ENCODE measurements around the gene ETFA.
A peak's percentile ranks its signal among the peaks of the same experiment; 100 is the strongest.

The ETFA gene

GRCh38 chr15:76343313-76343996, 32.2 kb upstream of the ETFA start:
- Mint-ChIP-seq H3K9me3 (no peaks in the 10 kb centered on the region), H3K4me3 (no peak overlapping the region), H3K4me1 (ENCODE audit: low read depth) (peaks cover 32% of the 10 kb centered on the region), H3K27me3 (ENCODE audit: low read depth) (peaks cover 79% of the 10 kb centered on the region), H3K36me3 (ENCODE audit: low read depth) (peaks cover 20% of the 10 kb centered on the region), H3K27ac (no peak overlapping the region)

DNA sequence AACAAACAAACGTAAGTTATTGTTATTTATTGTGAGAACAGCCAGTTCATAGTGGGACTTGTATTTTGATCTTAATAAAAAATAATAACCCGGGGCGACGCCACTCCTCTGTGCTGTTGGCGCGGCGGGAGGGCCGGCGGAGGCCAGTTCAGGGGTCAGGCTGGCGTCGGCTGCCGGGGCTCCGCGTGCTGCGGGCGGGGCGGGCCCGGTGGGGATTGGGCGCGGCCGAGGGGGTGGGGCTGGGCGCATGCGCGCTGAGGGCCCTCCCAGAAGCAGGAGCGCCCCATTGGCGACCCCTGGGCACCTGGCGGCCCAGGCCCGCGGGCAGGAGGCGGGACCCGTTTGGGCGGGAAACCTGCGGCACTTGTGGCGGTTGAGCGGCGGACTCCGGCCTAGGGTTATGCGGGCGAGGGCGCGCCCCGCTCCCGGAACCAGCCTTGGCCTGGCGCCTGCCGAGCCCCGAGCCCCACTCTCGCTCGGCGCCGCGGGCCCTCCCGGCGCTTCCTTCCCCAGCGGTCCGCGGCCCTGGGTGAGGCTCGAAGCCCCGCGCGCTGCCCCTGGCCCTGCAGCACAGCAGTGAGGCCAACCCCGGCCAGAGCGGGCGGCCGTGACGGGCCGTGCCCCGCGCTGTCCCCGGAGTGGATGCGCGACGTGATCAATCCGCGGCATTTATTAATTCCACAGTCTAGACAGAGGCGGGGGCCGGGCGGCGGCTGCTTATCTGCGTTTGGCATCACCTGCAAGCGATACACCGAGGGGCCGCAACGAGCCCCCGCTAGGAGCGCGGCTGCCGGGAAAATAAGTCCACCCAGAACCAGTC, 31.3 kb upstream of the ETFA start:
- Mint-ChIP-seq H3K27ac (no peak overlapping the region), H3K9me3 (no peaks in the 10 kb centered on the region), H3K4me1 (ENCODE audit: low read depth) (peaks cover 33% of the 10 kb centered on the region), H3K36me3 (ENCODE audit: low read depth) (peaks cover 13% of the 10 kb centered on the region), H3K4me3 (no peak overlapping the region), H3K27me3 (ENCODE audit: low read depth) (peaks cover 74% of the 10 kb centered on the region)

DNA sequence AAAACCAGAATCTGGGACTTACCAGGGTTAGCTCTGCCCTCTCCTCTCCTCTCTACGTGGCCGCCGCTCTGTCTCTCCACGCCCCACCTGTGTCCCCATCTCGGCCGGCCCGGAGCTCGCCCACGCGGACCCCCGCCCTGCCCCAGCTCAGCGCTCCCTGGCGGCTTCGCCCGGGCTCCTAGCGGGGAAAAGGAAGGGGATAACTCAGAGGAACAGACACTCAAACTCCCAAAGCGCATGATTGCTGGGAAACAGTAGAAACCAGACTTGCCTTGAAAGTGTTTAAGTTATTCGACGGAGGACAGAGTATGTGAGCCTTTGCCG, 30.8 kb upstream of the ETFA start:
- peak overlapping the region; percentile 40 for H3K4me3 Mint-ChIP-seq
- H3K27me3 Mint-ChIP-seq (ENCODE audit: low read depth) = peaks cover 78% of the 10 kb centered on the region
- no peaks in the 10 kb centered on the region for H3K9me3 Mint-ChIP-seq
- peaks cover 16% of the 10 kb centered on the region for H3K36me3 Mint-ChIP-seq (ENCODE audit: low read depth)
- H3K4me1 Mint-ChIP-seq (ENCODE audit: low read depth) = peaks cover 38% of the 10 kb centered on the region
- peak overlapping the region; percentile 59 for H3K27ac Mint-ChIP-seq

DNA sequence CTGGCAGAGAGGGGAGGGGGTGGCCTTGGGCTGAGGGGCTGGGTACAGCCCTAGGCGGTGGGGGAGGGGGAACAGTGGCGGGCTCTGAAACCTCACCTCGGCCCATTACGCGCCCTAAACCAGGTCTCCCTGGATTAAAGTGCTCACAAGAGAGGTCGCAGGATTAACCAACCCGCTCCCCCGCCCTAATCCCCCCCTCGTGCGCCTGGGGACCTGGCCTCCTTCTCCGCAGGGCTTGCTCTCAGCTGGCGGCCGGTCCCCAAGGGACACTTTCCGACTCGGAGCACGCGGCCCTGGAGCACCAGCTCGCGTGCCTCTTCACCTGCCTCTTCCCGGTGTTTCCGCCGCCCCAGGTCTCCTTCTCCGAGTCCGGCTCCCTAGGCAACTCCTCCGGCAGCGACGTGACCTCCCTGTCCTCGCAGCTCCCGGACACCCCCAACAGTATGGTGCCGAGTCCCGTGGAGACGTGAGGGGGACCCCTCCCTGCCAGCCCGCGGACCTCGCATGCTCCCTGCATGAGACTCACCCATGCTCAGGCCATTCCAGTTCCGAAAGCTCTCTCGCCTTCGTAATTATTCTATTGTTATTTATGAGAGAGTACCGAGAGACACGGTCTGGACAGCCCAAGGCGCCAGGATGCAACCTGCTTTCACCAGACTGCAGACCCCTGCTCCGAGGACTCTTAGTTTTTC, 30.2 kb upstream of the ETFA start:
- peaks cover 16% of the 10 kb centered on the region for H3K36me3 Mint-ChIP-seq (ENCODE audit: low read depth)
- peak overlapping the region; percentile 40 for H3K4me3 Mint-ChIP-seq
- peak overlapping the region; percentile 59 for H3K27ac Mint-ChIP-seq
- H3K9me3 Mint-ChIP-seq = no peaks in the 10 kb centered on the region
- peaks cover 43% of the 10 kb centered on the region for H3K4me1 Mint-ChIP-seq (ENCODE audit: low read depth)
- peaks cover 80% of the 10 kb centered on the region for H3K27me3 Mint-ChIP-seq (ENCODE audit: low read depth)

DNA sequence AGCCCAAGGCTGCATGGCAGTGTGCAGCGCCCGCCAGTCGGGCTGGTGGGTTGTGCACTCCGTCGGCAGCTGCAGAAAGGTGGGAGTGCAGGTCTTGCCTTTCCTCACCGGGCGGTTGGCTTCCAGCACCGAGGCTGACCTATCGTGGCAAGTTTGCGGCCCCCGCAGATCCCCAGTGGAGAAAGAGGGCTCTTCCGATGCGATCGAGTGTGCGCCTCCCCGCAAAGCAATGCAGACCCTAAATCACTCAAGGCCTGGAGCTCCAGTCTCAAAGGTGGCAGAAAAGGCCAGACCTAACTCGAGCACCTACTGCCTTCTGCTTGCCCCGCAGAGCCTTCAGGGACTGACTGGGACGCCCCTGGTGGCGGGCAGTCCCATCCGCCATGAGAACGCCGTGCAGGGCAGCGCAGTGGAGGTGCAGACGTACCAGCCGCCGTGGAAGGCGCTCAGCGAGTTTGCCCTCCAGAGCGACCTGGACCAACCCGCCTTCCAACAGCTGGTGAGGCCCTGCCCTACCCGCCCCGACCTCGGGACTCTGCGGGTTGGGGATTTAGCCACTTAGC, 29.6 kb upstream of the ETFA start:
- Mint-ChIP-seq H3K27ac (no peak overlapping the region), H3K27me3 (ENCODE audit: low read depth) (peaks cover 80% of the 10 kb centered on the region), H3K4me3 (peak overlapping the region; percentile 81), H3K36me3 (ENCODE audit: low read depth) (peaks cover 16% of the 10 kb centered on the region), H3K4me1 (ENCODE audit: low read depth) (peaks cover 44% of the 10 kb centered on the region), H3K9me3 (no peaks in the 10 kb centered on the region)

DNA sequence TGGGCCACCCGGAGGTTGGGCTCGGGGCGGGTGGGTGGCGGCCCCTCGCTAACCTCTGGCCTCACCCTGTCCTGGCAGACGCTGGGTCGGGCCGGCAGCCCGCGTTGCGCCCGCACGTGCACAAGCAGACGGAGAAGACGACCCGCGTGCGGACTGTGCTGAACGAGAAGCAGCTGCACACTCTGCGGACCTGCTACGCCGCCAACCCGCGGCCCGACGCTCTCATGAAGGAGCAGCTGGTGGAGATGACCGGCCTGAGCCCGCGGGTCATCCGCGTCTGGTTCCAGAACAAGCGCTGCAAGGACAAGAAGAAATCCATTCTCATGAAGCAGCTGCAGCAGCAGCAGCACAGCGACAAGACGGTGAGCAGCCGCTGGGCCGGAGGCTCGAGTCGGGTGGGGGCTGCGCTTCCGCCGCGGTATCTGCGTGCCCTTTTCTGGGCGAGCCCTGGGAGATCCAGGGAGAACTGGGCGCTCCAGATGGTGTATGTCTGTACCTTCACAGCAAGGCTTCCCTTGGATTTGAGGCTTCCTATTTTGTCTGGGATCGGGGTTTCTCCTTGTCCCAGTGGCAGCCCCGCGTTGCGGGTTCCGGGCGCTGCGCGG, 29.0 kb upstream of the ETFA start:
- peak overlapping the region; percentile 81 for H3K4me3 Mint-ChIP-seq
- H3K36me3 Mint-ChIP-seq (ENCODE audit: low read depth) = peaks cover 12% of the 10 kb centered on the region
- peaks cover 79% of the 10 kb centered on the region for H3K27me3 Mint-ChIP-seq (ENCODE audit: low read depth)
- H3K4me1 Mint-ChIP-seq (ENCODE audit: low read depth) = peaks cover 44% of the 10 kb centered on the region
- H3K27ac Mint-ChIP-seq = no peak overlapping the region
- H3K9me3 Mint-ChIP-seq = no peaks in the 10 kb centered on the region

DNA sequence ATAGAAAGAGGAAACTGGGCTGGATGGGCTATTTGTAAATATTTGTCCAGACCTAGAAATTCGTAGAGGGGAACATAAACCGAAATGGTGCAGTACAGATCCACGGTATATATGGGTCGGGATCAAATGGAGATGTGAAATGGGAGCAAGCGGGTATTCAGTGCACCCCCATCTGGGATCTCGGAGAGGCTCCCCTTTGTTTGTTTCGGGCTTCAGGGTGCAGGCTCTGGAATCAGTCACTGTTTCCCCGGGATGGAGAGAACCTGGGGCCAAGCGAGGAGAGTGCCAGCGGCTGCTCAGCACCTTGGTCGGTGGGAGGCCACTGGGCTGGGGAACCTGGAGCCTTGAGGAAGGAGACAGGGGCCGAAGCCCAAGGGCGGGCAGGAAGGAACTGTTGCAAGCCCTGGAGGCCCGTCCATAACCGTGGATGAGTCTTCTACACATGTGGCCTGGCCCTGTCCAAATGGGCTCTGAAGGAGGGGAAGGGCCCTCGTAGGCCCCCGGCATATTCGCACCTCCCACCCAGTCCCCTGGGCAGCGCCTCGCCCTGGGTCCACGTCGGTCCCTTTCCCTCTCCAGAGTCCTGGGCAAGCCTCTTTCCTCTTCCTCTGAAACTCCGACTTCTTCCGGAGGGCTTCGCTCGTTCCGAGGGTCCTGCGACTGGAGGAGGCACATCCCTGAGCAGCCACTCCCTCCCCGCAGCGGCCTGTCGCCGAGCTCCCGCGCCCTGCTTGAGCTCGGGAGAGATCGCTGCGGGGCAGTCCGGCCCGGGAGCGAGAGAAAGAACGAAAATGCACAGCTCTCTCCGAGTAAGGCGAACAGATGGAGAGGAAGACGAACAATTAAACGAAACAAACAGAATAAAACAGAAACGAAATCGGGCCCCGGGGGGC, 28.3 kb upstream of the ETFA start:
- H3K27me3 Mint-ChIP-seq (ENCODE audit: low read depth) = peaks cover 71% of the 10 kb centered on the region
- H3K4me1 Mint-ChIP-seq (ENCODE audit: low read depth) = peaks cover 45% of the 10 kb centered on the region
- H3K27ac Mint-ChIP-seq = no peak overlapping the region
- peaks cover 12% of the 10 kb centered on the region for H3K36me3 Mint-ChIP-seq (ENCODE audit: low read depth)
- peak overlapping the region; percentile 81 for H3K4me3 Mint-ChIP-seq
- H3K9me3 Mint-ChIP-seq = no peaks in the 10 kb centered on the region

DNA sequence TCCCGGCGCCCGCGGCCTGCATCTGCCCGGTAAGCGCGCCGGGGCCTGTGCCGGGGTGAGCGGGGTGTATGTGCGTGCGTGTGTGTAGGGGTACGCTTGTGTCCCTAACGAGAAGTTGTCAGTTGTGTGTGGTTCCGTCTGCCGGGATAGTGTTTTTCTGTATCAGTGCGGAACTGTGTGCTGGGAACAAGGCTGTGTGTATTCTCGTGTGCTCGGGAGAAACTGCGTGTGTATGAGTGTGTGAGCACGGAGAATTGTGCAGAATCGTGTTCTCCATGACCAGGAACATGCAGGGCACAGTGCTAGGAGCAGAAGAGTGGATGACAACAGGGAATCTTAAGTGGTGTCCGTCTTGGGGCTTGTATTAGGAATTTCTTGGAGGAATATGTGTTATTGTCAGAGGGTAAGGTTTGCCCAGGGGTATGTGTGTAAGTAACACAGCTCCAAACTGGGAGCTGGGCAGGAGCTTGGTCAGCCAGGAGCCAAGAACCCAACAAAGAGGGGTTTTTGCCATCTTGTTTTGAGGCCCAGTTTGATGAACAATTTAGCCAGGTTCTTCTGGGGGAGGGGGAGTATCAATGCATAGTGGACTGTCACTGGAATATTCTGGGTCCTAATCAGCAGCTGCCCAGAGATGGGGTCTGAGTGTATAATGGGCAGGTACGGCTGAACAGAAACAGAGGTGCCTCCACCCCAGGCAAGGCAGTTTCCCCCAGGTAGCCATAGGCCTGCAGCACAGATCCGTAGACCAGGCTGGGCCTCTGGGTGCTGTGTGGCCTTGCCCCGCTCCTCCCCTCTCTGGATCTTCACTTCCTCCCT, 27.4 kb upstream of the ETFA start:
- Mint-ChIP-seq H3K27ac (peak overlapping the region; percentile 24), H3K4me3 (peak overlapping the region; percentile 74), H3K4me1 (ENCODE audit: low read depth) (peaks cover 48% of the 10 kb centered on the region), H3K9me3 (no peaks in the 10 kb centered on the region), H3K27me3 (ENCODE audit: low read depth) (peaks cover 67% of the 10 kb centered on the region), H3K36me3 (ENCODE audit: low read depth) (peaks cover 12% of the 10 kb centered on the region)

DNA sequence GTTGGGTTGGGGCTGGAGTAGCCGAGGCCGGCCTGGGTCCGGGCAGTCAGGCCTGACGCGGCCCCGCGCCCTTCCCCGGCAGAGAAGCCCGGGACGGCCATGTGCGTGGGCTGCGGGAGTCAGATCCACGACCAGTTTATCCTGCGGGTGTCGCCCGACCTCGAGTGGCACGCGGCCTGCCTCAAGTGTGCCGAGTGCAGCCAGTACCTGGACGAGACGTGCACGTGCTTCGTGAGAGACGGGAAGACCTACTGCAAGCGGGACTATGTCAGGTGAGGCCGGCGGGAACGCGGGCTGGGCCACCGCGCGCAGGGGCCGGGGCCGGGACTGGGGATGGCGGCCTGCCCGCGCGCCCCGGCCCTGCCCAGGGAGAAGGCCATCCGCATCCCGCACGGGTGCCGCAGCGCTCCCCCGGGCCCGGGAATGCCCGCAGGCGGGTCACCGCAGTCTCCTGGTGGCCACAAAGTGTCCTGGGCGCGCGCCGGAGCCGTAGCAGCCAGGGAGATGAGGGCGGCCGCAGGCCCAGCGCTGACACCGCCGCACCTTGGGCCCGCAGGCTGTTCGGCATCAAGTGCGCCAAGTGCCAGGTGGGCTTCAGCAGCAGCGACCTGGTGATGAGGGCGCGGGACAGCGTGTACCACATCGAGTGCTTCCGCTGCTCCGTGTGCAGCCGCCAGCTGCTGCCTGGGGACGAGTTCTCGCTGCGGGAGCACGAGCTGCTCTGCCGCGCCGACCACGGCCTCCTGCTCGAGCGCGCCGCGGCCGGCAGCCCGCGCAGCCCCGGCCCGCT, 26.6 kb upstream of the ETFA start:
- Mint-ChIP-seq H3K36me3 (ENCODE audit: low read depth) (peaks cover 12% of the 10 kb centered on the region), H3K4me3 (peak overlapping the region; percentile 88), H3K27me3 (ENCODE audit: low read depth) (peaks cover 60% of the 10 kb centered on the region), H3K27ac (no peak overlapping the region), H3K9me3 (no peaks in the 10 kb centered on the region), H3K4me1 (ENCODE audit: low read depth) (peaks cover 48% of the 10 kb centered on the region)

GRCh38 chr15:76337059-76337695, 25.9 kb upstream of the ETFA start:
- Mint-ChIP-seq H3K4me1 (ENCODE audit: low read depth) (peaks cover 48% of the 10 kb centered on the region), H3K27ac (peak overlapping the region; percentile 81), H3K27me3 (ENCODE audit: low read depth) (peaks cover 59% of the 10 kb centered on the region), H3K4me3 (peak overlapping the region; percentile 88), H3K36me3 (ENCODE audit: low read depth) (peaks cover 12% of the 10 kb centered on the region), H3K9me3 (no peaks in the 10 kb centered on the region)

DNA sequence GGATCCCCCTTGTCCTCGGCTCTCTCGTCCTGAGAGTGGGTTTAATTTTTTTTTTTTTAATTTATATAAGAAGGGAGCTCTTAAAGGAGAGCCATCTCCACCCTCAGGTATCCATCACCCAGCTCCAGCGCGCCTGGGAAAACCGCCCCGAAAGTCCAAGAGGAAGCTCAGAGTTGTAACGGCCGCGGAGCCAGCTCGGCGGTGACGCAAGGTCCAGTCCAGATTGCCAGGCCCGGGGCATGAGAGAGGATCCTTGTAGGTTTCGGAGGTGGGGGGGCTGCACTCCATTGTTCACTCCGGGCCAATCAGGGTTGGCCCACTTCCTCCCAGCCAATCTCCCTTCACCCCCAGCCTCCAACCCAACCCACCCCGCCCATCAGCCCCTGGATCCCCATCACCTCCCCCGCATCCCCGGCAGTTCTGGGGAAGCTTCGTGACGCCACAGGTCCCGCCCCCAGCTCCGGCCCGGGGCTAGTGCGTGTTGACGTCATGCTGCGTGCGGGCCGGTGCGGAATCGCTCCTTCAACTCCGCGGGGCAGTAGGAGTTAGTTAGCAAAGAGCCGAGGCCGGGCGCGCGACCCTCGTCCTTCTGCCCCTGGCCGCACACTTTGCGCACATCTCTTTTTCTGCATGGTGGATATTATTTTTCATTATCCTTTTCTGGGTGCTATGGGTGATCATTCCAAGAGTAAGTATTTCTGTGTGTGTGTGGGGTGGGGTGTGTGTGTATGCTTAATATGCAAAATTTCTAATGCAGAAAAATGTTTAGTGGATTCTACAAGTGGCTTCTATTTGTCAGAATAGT, 25.2 kb upstream of the ETFA start, which contains the start of gene ISL2:
Gene ISL2, plus strand, starts transcription at position 520 of the 805 bp plus-strand sequence. Its CDS starts 111 bp downstream, at position 631.
- H3K27ac Mint-ChIP-seq = peak within 1 kb of the TSS; percentile 83
- H3K36me3 Mint-ChIP-seq (ENCODE audit: low read depth) = peaks cover 12% of the 10 kb centered on the region
- H3K4me1 Mint-ChIP-seq (ENCODE audit: low read depth) = peaks cover 43% of the 10 kb centered on the region
- H3K27me3 Mint-ChIP-seq (ENCODE audit: low read depth) = peaks cover 52% of the 10 kb centered on the region
- H3K4me3 Mint-ChIP-seq = peak within 1 kb of the TSS; percentile 88
- H3K9me3 Mint-ChIP-seq = no peaks in the 10 kb centered on the region

Data from T-helper 1 cell treated with Interleukin-12 subunit alpha and Interleukin-12 subunit beta and Interleukin-4 antibody, amounts not matched to agents 30 μg/mL and 1 μg/mL, for 36 hours (primary cell).